SK-N-SH treated with all-trans-retinoic acid at 6 μM for 48 hours (cell line): Measurements from ENCODE around the gene SIX3.

ENCODE experiments used
- ATAC-seq: fragments of 200-7000 bp; cut with Tn5 transposase; 3 replicates; pipeline ENCODE4 v1.9.1; 2020; ENCODE audit warnings: mild to moderate bottlenecking, moderate library complexity
- BACH2 ChIP-seq: fragments of 250-450 bp; sonication (Bioruptor Pico); IDR thresholded peaks from 2 replicates; pipeline ENCODE4 v1.9.0; 2021; ENCODE audit warnings: mild to moderate bottlenecking, borderline replicate concordance
- CSDC2 ChIP-seq: fragments of 250-450 bp; sonication (Bioruptor Pico); IDR thresholded peaks from 2 replicates; pipeline ENCODE4 v1.5.0; 2020; ENCODE audit warnings: mild to moderate bottlenecking, moderate library complexity
- ESRRG ChIP-seq: fragments of 250-450 bp; sonication (Bioruptor Pico); IDR thresholded peaks from 2 replicates; pipeline ENCODE4 v1.6.1; 2021; ENCODE audit warnings: mild to moderate bottlenecking
- GLIS3 ChIP-seq: fragments of 250-450 bp; sonication (Bioruptor Pico); IDR thresholded peaks from 2 replicates; pipeline ENCODE4 v1.5.0; 2020; ENCODE audit warnings: mild to moderate bottlenecking, moderate library complexity
- ISL1 ChIP-seq: fragments of 250-450 bp; sonication (Bioruptor Pico); IDR thresholded peaks from 2 replicates; pipeline ENCODE4 v2.1.2; 2022; ENCODE audit warnings: mild to moderate bottlenecking, moderate library complexity
- PATZ1 ChIP-seq: fragments of 250-450 bp; sonication (Bioruptor Pico); IDR thresholded peaks from 2 replicates; pipeline ENCODE4 v1.8.0; 2020; ENCODE audit warnings: mild to moderate bottlenecking, moderate library complexity, borderline replicate concordance
- POU6F1 ChIP-seq: fragments of 250-450 bp; sonication (Bioruptor Pico); IDR thresholded peaks from 2 replicates; pipeline ENCODE4 v1.8.0; 2021; ENCODE audit warnings: low read depth, mild to moderate bottlenecking, moderate library complexity, borderline replicate concordance
- PPARA ChIP-seq: fragments of 250-450 bp; sonication (Bioruptor Pico); IDR thresholded peaks from 2 replicates; pipeline ENCODE4 v1.5.0; 2020; ENCODE audit warnings: mild to moderate bottlenecking, borderline replicate concordance
- SNAI2 ChIP-seq: fragments of 250-450 bp; sonication (Bioruptor Pico); IDR thresholded peaks from 2 replicates; pipeline ENCODE4 v1.5.0; 2020; ENCODE audit warnings: mild to moderate bottlenecking, moderate library complexity
- TOX ChIP-seq: fragments of 250-450 bp; sonication (Bioruptor Pico); IDR thresholded peaks from 2 replicates; pipeline ENCODE4 v1.8.0; 2021; ENCODE audit warnings: mild to moderate bottlenecking, moderate library complexity, borderline replicate concordance
- TSHZ2 ChIP-seq: fragments of 250-450 bp; sonication (Bioruptor Pico); IDR thresholded peaks from 2 replicates; pipeline ENCODE4 v1.5.0; 2020; ENCODE audit warnings: mild to moderate bottlenecking, moderate library complexity
- ZFP3 ChIP-seq: fragments of 250-450 bp; sonication (Bioruptor Pico); IDR thresholded peaks from 2 replicates; pipeline ENCODE4 v1.5.0; 2020; ENCODE audit warnings: mild to moderate bottlenecking, moderate library complexity
- ZFP30 ChIP-seq: fragments of 450-650 bp; formaldehyde crosslinking; IDR thresholded peaks from 2 replicates; pipeline ENCODE4 v1.5.0; 2022; ENCODE audit warnings: mild to moderate bottlenecking, moderate library complexity
- ZNF565 ChIP-seq: fragments of 450-650 bp; formaldehyde crosslinking; conservative IDR thresholded peaks from 2 replicates; pipeline ENCODE4 v1.5.0; 2020; ENCODE audit warnings: low read depth, mild to moderate bottlenecking, moderate library complexity
- ZNF70 ChIP-seq: fragments of 450-650 bp; formaldehyde crosslinking; IDR thresholded peaks from 2 replicates; pipeline ENCODE4 v1.5.0; 2020; ENCODE audit warnings: mild to moderate bottlenecking, moderate library complexity
- TF ChIP-seq, protein P1 (sequence below): fragments of 250-450 bp; sonication (Bioruptor Pico); IDR thresholded peaks from 2 replicates; pipeline ENCODE4 v1.5.1; 2021; ENCODE audit warnings: mild to moderate bottlenecking, moderate library complexity

Gene SIX3

GRCh38 chr2:44942304-44943030, 965 bp downstream of the SIX3 start:
- ATAC-seq, result peak; percentile 1; the same call in 2 of the 3 replicates
- TF ChIP-seq ZNF70 (CRISPR knock-in tag) (peak; percentile 51), GLIS3 (CRISPR knock-in tag) (no peak)

- TF ChIP-seq ZFP3 (CRISPR knock-in tag) (no peak), ZNF70 (CRISPR knock-in tag) (no peak), PPARA (CRISPR knock-in tag) (no peak), PATZ1 (CRISPR knock-in tag) (no peak), TSHZ2 (no peak), SNAI2 (CRISPR knock-in tag) (no peak), BACH2 (CRISPR knock-in tag) (no peak), ZNF565 (no peak), ZFP30 (no peak)
- peak; percentile 32 for ATAC-seq
Measured at GRCh38 chr2:44943031-44943692, 1.7 kb downstream of the SIX3 start.

DNA sequence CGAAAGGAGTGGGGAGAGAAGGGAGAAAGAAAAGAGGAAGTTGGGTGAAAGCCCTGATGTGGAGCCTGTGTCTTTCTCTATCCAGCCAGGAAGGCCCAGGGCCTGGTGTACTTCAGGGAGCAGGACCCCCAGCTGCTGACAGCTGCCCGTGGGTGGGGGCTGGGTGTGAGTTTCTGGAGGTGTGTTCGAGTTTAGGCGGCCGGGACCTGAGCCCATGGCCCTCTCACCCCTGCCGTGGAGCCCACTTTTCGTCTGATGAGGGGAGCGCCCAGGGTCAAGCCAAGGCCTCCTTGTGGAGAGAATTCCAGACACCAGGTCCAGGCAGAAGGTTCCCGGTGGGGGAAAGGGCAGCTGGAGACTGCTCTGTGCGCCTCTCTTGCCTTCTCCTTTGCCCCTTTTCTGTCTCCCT, 2.2 kb downstream of the SIX3 start:
- peak; percentile 35 for ATAC-seq
- TF ChIP-seq CSDC2 (CRISPR knock-in tag) (no peak), ZNF70 (CRISPR knock-in tag) (no peak), PATZ1 (CRISPR knock-in tag) (no peak), PPARA (CRISPR knock-in tag) (no peak), ZNF565 (no peak), TOX (CRISPR knock-in tag) (no peak), GLIS3 (CRISPR knock-in tag) (no peak), BACH2 (CRISPR knock-in tag) (no peak)
- TF ChIP-seq, all 23 proteins: peak for 0

DNA sequence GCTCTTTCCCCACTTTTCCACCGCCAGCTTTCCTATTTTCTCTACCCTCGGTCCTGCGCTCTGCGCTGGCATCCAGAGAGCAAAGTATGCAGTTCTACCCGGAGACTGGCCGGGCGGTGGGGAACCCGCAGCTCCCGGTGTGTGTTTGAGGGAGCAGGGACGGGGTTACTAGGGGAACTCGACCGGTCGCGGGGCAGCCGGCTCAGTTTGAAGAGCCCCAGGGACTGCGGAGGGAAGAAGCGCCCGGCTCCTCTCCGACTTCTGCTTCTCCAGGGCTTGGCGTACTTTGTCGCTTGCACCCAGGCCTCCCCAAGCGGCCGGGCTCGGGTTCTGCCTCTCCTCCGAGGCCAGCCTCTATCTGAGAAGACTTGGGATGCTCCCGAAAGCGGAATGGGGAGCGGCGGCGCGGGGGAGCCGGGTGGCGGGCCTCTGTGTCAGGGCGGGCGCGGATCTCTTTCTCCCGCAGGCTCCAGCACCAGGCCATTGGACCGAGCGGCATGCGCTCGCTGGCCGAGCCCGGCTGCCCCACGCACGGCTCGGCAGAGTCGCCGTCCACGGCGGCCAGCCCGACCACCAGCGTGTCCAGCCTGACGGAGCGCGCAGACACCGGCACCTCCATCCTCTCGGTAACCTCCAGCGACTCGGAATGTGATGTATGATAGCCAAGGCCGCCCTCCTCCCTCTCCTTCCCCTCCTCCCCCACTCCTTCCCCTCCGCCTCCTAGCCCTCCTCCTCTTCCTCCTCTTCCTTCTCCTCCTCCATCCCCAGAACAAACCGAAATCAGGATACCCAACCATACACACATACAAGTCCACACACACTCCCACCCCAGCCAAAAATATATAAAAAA, 2.8 kb downstream of the SIX3 start:
- peak; percentile 24 for ATAC-seq
- TF ChIP-seq POU6F1 (no peak), ZFP3 (CRISPR knock-in tag) (no peak), TSHZ2 (no peak), BACH2 (CRISPR knock-in tag) (no peak), PPARA (CRISPR knock-in tag) (no peak), ESRRG (CRISPR knock-in tag) (no peak), PATZ1 (CRISPR knock-in tag) (no peak), CSDC2 (CRISPR knock-in tag) (no peak), SNAI2 (CRISPR knock-in tag) (no peak), ISL1 (no peak)
- TF ChIP-seq, protein P1, sequence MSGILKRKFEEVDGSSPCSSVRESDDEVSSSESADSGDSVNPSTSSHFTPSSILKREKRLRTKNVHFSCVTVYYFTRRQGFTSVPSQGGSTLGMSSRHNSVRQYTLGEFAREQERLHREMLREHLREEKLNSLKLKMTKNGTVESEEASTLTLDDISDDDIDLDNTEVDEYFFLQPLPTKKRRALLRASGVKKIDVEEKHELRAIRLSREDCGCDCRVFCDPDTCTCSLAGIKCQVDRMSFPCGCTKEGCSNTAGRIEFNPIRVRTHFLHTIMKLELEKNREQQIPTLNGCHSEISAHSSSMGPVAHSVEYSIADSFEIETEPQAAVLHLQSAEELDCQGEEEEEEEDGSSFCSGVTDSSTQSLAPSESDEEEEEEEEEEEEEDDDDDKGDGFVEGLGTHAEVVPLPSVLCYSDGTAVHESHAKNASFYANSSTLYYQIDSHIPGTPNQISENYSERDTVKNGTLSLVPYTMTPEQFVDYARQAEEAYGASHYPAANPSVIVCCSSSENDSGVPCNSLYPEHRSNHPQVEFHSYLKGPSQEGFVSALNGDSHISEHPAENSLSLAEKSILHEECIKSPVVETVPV, result no peak
